NCI-H524 treated with DMSO at 0.1 percent for 48 hours (cell line): ENCODE results near the gene ARHGAP5.

Experiments
- DNase-seq: peaks from one replicate; lab custom pipeline; 2025; lab: John Stamatoyannopoulos, UW

The ARHGAP5 gene

DNA sequence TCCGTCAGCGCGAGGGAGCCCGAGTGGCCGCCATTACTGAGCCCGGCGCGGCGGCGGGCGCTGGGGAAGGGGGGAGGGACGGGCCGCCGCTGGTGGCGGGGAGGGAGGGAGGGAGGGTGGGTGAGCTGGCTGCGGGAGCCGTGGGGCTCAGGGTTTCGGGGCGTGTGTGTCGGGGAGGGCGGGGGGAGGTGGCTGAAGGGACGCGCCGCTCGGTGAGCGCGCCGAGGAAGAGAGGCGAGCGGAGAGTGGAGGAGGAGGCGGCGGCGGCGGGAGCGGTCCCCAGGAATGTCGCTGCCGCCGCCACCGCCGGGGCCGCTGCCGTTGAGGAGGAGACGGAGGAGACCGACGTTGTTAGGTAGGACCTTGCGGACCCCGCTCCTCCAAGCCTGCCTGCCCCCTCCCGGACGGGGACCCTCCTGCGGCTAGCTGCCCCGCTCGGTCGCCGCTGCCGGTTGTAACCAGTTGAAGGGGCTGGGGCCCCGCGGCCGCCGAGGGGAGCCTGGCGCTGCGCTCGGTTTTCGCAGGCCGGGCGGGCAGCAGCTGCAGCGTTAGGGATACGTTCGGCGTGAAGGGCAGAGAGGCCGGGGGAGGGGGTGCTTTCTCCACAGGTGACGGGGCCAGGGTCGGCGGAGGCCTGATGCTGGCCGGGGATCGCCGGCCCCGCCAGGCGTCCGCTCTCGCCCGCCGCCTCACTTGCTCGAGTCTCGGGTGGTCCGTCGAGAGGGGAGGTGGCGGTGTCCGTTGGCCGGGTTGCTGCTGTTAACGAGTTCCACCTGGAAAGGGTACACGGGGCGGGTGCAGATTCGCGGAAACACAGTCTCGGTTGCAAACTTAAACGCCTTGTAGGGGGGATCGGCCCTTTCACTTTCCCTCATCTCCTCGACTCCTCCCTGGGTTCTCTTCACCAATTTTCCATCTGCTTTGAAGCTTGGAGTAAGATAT, at the start of gene ARHGAP5:
ARHGAP5 (plus strand) TSS at position 224 of the 942 bp plus-strand sequence. CDS start 13,366 bp downstream, outside the sequence.
- DNase-seq = peak; percentile 48

DNA sequence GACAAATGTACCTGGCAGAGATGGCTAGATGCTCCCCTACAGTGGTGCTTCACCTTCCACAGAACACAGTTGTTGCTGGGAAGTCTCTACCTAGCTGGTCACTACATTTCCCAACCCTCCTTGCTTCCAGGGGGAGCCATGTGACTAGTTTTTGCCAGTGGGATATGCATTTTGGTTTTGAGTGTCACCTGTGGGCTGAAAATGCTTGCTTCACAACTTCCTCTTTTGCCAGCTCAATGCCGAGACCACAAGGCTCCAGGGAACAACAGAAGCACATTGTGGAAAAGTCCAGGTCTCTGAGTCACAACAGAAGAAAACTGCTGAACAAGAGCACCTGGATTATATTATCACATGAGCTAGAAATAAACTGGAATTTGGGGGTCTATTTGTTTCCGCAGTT, 48.5 kb upstream of the ARHGAP5 start:
- DNase-seq = no peak

GRCh38 chr14:32033543-32033942, 43.6 kb upstream of the ARHGAP5 start:
- no peak for DNase-seq

DNA sequence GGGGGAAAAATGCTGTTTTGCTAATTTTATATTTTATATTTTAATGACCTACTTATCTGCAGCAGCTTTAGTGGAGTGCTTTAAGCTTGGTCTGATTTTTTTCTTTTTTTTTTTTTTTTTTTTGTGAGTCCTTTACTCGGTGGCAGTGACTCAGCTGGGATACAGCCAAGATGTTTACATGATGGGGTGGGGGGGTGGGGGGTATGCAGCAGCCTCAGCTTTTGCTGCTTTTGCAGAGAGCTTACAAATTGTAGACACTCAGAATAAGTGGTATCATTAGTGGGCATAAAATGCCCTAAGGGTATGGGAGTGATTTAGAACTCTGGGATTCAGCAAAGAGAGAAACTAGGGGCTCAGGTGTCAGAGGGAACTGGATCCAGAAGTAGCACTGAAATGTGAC, 38.2 kb upstream of the ARHGAP5 start:
- no peak for DNase-seq

DNA sequence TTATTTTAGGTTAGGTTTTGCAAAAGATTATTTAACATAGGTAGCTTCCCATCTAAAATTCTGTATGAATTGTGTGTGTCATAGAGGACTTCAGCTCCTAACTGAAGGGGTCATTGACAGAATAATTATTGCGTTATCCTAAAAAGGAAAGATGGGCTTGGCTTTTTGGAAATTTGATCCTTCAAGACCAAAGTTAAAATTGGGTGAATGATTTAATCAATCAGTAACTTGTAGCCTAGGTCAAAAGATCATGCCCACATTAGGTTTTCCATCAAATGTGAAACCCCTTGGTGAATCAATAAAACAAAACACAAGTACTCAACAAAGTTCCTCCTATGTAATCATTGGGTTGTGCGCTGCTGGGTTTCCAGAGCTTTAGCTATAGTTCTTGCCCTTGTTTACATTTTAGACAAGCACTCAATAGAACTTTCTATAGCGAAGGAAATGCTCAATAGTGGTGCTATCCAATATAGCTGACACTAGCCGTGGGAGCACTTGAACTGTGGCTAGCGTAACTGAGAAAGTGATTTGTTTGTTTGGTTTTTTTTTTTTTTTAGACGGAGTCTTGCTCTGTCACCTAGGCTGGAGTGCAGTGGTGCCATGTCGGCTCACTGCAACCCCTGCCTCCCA, 37.6 kb upstream of the ARHGAP5 start:
- no peak for DNase-seq

DNA sequence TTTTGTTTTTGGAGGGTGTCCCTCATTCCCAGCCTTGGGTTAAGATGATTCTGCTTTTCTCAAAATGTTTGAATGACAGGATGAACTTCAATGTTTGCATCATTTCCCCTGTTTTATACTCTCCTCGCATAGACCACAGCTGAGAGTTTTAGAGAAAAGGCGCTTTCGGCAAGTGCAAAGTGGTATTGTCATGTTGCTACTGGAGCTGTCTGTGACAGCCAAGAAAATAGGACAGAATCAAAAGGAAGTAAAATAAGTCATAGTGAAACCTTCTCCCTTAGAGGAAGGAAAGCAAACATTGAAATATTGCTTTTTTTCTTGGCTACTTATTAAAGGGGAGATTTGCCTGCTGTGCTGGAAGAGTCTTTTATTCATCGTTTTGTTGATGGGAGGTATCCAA, 33.5 kb upstream of the ARHGAP5 start:
- no peak for DNase-seq

DNA sequence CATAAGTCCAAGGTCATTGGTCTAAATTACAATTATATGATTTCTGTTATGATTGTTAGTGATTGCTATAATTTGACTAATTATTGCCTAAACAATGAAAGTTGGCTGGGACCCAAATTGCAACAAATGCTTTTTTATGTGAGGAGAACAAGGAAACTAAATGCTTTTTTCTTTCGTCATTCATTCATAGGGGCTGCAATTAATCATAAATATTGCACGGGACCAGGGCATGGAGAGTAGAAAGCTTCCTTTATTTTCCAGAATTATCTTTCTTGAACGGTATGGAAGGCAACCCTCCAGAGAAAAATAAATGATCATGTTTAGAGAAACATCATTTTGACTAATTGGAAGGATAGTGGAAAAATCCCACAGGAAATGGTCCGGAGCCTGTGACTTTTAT, 32.6 kb upstream of the ARHGAP5 start:
- no peak for DNase-seq

DNA sequence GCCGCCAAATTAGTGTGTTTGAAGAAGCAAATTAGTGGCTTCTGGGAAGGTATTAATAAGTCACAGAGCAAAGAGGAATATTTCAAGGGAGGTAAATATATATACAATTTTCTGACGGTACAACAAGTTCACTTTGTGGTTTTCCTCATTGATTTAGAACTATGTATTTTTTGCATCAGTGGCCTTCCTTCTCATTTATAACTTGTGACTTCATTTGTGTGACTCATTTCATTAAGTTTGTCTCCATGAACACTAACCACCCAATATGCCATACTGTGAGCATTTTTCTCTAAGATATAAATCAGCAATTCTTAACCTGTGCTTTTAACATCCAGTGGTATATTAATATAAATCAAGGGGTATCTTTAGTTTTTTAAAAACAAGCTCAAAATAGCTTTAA, 29.3 kb upstream of the ARHGAP5 start:
- no peak for DNase-seq

- no peak for DNase-seq
Measured at GRCh38 chr14:32049361-32050088, 27.6 kb upstream of the ARHGAP5 start.

DNA sequence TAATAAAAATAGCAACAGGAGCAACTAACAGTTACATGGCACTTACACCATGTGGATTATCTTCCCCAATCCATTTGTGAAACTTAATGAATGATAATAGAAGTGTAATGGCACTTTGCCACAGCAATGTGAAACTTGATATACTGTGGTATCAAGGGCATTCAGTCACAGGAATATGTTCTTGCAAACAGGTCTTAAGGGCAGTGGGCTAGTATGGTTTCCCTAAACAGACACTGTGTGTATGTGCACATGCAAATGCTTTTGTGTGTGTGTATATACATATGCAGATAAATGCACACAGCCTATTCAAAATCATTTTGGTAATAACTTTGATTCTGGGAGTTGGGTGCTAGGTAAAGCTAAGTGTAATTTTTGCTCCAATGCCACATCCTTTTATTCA, 26.2 kb upstream of the ARHGAP5 start:
- peak; percentile 20 for DNase-seq

DNA sequence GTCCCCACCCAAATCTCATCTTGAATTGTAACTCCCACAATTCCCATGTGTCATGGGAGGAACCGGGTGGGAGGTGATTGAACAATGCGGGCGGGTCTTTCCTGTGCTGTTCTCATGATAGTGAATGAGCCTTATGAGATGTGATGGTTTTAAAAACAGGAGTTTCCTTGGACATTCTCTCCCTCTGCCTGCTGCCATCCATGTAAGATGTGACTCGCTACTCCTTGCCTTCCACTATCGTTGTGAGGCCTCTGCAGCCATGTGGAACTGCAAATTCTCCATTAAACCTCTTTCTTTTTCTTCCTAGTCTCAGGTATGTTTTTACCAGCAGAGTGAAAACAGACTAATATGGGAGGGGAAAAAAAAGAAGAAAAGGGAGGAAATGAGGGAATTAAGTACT, 22.6 kb upstream of the ARHGAP5 start:
- no peak for DNase-seq

DNA sequence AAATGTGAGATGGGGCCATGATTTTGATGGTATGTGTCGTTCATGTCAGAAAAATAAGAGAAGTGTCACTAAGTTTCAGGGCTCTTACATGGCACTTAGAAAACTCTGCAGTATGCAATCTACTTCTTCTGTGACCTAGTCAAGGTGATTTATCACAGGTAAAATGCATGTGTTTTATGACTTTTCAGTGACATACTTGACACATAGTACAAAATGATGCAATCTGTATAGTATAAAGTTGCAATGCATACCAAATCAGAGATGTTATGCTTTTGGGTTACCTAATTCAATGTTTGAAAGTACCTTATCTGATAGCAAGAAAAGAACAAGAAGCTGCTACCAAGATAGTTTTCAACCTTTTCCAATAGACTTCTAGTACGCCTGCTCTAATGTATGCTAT, 21.9 kb upstream of the ARHGAP5 start:
- DNase-seq = no peak

GRCh38 chr14:32059702-32060101, 17.4 kb upstream of the ARHGAP5 start:
- no peak for DNase-seq

DNA sequence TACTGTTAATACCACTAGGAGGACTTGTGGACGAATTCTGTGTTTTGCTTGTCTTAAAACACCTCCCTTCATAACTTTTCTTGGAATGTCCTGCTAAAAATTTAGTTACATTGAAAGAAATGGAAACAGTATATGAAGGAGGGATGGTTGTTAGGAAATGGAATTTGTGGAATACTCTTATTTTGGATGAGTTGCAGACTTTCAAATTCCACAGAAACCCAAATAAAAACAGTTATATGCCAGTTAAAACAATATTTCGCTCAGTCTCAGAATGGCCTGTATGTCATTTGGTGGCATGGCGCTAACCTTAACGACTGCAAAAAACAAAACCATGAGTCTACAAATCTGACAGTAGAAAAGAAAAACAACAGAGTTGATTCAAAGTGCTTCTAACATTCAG, 12.2 kb upstream of the ARHGAP5 start:
- DNase-seq = no peak

DNA sequence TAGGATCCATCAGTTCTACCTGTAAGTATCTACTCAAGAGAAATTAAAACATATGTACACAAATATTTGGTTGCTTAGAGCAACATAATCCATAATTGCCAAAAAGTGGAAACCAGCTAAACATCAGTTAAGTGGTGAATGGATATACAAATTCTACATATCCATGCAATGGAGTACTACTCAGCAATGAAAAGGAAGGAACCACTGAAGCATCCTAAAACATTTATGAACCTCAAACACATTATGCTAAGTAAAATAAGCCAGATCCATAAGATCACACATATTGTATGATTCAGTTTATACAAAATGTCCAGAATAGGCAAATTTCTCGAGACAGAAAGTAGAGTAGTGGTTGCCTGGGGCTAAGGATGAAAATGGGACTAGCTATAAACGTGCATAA, 8.4 kb upstream of the ARHGAP5 start:
- no peak for DNase-seq

GRCh38 chr14:32070282-32070681, 6.8 kb upstream of the ARHGAP5 start:
- DNase-seq = no peak

DNA sequence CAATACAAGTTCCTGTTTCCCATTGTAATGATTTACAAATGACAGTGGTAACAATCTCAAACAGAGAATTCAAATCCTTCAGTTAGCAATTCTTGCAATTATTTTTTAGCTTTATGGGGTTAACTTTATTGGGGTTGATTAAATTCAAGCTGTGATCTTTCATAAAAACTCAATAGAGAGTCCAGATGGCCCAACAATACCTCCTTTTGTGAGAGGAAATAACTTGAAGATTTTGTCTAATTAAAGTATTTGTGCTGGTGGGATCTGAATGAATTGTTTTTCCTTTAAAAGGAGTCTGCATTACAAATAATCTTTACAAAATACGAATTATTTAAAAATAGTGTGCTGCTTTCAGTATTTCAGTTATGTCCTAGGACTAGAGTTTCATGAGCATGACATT, 4.4 kb upstream of the ARHGAP5 start:
- no peak for DNase-seq

GRCh38 chr14:32073537-32074189, 3.4 kb upstream of the ARHGAP5 start:
- DNase-seq = peak; percentile 69

- no peak for DNase-seq
Measured at GRCh38 chr14:32074887-32075572, 2.1 kb upstream of the ARHGAP5 start.

- peak; percentile 74 for DNase-seq
Measured at GRCh38 chr14:32075672-32076277, 1.3 kb upstream of the ARHGAP5 start.
